ENCODE results near the gene NUAK1.

DNA sequence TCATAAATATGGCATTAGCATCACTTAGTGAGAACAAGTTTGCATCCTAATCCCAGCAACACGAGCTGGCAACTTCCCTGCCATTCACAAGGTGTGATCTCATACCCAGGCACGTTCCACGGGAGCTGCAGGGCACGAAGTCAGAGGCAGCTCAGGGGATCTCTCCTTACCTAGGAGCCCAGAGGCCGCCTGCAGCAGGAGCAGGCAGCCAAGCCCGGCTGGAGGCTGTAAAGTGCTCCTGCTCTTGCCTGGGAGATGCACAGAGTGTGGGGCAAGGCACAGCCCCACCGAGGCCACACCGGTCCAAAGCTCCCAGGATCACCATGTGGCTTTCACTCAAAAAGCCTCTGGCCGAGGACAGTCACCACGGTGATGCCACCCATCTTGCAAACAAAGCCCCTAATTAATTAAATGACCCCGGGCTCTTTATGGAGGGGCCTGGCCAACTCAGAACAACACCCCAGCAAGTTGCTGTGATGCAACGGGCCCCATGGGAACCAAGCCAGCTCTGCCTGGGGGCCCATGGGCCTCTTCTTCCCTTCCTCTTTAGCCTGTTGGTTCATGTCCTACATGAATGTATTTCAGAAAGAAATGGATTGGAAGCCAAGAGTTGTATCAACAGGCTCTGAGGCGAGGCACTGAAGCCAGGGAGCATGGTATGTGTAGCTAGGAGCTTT, 26.5 kb downstream of the NUAK1 start:
- TF ChIP-seq, protein P1, sequence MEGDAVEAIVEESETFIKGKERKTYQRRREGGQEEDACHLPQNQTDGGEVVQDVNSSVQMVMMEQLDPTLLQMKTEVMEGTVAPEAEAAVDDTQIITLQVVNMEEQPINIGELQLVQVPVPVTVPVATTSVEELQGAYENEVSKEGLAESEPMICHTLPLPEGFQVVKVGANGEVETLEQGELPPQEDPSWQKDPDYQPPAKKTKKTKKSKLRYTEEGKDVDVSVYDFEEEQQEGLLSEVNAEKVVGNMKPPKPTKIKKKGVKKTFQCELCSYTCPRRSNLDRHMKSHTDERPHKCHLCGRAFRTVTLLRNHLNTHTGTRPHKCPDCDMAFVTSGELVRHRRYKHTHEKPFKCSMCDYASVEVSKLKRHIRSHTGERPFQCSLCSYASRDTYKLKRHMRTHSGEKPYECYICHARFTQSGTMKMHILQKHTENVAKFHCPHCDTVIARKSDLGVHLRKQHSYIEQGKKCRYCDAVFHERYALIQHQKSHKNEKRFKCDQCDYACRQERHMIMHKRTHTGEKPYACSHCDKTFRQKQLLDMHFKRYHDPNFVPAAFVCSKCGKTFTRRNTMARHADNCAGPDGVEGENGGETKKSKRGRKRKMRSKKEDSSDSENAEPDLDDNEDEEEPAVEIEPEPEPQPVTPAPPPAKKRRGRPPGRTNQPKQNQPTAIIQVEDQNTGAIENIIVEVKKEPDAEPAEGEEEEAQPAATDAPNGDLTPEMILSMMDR (IDR thresholded peaks at IDR 0.05), result no peak
- TF ChIP-seq SIN3A (IDR thresholded peaks at IDR 0.05; ENCODE audit: borderline replicate concordance, insufficient read depth, low read depth, low read length), result no peak
